T-helper 9 cell (primary cell): ENCODE measurements around the gene GOLGA6L26.
"Not testable (repeated sequence)": the region's sequence is repeated elsewhere in the genome, so short reads cannot be mapped to it uniquely, and the experiment has no call there.

Experiments used
- DNase-seq: peaks from one replicate; pipeline ENCODE4 v3.0.0-alpha.2; 2020
- total RNA-seq, 2 donors: gene quantifications; one replicate each; lab custom pipeline; 2026; lab: John Stamatoyannopoulos, UW

The GOLGA6L26 gene, protein sequence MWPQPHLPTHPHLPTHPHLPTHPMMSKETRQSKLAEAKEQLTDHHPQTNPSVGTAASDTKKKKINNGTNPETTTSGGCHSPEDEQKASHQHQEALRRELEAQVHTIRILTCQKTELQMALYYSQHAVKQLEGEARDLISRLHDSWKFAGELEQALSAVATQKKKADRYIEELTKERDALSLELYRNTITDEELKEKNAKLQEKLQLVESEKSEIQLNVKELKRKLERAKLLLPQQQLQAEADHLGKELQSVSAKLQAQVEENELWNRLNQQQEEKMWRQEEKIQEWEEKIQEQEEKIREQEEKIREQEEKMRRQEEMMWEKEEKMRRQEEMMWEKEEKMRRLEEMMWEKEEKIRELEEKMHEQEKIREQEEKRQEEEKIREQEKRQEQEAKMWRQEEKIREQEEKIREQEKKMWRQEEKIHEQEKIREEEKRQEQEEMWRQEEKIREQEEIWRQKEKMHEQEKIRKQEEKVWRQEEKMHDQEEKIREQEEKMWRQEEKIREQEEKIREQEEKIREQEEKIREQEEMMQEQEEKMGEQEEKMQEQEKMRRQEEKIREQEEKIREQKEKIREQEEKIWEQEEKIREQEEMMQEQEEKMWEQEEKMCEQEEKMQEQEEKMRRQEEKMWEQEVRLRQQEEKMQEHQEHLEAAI
- total RNA-seq, result 0 reads per million in 2 donors

DNA sequence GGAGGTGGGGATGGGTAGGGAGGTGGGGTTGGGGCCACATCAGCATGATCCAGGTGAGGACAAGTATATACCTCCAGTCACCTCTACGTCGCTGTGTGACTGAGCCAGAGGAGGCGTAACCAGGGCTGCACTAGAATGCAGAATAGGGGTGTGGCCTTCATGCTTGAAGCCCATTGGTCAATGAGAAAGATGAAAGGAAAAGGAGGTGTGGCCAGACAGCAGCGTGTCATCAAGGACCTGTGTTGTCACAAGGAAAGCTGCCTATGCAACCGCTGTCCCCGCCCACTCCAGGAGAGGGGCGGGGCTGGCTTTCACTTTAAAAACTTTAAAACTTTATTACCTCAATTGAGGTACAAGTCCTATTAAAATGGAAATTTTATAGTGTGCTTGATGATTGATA lies at the start of gene GOLGA6L26:
TSS of gene GOLGA6L26 (minus strand) at position 101 of the 400 bp plus-strand sequence. CDS start at position 40, 61 bp downstream.
- DNase-seq, result not testable (repeated sequence)

DNA sequence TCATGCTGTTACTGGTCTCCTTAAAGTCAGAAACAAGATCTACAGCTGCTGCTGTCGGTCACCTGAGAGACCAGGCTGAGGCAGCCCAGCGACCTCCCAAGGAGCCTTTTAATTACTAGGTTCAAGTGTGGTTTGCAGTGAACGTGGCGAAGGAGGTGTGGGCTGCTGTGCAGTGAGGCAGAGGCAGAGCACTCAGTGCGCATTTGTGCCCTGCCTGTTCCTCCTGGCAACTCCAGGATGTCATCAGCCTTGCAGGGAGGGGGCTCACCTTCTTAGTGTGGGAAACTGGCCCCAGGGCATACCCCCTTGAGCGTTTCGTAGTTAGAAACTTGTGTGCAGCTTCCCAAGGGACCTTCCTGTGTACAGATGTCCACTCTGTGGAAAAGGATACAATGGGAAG lies 47.2 kb upstream of the GOLGA6L26 start:
- DNase-seq, result not testable (repeated sequence)

- DNase-seq, result not testable (repeated sequence)
These were observed 46.7 kb upstream of the GOLGA6L26 start for GRCh38 chr15:23380700-23381099.

DNA sequence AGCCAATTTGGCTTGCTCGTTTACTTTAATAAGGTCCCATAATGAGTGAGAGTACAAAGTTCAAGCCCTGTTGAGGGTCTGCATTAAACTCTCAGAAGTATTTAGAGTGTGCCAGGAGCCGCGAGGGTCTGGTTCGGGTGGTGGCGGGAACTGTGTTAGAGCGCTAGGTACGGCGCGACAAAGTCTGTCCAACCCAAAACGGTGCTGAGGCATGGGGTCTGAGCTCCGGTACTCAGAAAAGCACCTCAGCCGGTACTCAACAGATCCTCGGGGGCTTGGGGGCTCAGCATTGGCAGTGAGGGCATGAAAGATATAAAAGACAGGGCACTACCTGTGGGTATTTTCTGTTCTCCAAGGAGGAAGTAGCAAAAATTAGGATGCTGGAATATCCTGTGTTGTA lies 45.0 kb upstream of the GOLGA6L26 start:
- not testable (repeated sequence) for DNase-seq

DNA sequence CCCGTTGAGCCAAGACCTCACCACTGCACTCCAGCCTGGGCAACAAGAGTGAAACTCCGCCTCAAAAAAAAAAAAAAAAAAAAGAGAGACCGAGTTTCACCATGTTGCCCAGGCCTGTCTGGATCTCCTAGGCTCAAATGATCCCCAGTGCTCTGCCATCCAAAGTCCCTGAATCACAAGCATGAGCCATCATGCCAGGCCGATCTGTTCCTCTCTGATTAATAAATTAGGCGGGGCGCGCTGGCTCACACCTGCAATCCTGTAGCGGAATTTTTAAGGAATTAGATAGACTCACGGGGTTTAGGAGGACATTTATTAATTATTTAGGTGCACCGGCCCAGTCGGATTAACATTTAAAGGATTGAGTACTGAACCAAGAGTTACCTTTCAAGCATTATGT lies 40.2 kb upstream of the GOLGA6L26 start:
- not testable (repeated sequence) for DNase-seq

DNA sequence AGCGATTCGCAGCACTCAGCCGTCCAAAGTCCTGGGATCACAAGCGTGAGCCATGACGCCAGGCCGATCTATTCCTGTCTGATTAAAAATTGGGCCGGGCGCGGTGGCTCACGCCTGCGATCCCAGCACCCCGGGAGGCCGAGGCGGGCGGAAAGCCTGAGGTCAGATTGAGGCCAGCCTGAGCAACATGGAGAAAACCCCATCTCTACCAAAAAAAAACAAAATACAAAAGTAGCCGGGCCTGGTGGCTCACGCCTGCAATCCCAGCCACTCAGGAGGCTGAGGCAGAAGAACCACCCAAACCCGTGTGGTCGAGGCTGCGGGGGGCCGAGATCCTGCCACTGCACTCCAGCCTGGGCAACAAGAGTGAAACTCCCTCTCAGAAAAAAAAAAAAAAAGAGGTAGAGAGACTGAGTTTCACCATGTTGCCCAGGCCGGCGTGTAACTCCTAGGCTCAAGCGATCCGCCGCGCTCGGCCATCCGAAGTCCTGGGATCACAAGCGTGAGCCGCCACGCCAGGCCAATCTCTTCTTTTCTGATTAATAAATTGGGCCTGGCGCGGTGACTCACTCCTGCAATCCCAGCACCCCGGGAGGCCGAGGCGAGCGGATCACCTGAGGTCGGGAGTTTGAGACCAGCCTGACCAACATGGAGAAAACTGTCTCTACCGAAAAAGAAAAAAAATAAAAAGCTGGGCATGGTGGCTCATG lies 39.0 kb upstream of the GOLGA6L26 start:
- DNase-seq, result not testable (repeated sequence)

DNA sequence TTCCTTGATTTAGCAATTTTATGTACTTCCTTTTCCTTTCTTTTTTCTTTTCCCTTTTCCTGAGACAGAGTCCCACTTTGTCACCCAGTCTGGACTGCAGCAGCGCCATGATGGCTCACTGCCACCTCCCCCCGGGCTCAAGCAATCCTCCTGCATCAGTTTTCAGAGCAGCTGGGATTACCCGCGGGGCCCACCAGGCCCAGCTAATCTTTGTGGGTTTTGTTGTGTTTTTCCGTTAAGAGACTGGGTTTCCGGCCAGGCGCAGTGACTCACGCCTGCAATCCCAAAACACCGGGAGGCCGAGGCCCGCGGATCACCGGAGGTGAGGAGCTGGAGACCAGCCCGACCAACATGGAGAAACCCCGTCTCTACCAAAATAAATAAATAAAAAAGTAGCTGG lies 38.3 kb upstream of the GOLGA6L26 start:
- no peak for DNase-seq

DNA sequence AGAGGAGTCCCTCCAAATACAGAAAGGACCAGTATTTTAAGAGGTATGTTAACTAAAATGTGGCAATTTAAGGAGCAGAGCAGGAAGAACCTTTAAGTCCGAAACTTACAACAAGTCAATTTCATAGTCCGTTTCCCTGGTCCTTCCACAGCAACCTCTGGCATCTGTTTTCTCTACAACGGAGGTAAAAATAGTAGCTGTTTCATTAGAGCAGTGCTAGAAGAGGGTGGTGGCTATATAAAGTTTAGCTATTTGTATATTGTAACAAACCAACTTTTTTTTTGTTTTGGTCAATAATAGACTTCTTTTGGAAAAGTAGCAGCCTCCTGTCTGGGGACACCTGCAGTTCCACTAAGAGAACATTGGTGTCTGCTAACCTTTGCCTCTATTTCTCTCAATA lies 37.9 kb upstream of the GOLGA6L26 start:
- not testable (repeated sequence) for DNase-seq

DNA sequence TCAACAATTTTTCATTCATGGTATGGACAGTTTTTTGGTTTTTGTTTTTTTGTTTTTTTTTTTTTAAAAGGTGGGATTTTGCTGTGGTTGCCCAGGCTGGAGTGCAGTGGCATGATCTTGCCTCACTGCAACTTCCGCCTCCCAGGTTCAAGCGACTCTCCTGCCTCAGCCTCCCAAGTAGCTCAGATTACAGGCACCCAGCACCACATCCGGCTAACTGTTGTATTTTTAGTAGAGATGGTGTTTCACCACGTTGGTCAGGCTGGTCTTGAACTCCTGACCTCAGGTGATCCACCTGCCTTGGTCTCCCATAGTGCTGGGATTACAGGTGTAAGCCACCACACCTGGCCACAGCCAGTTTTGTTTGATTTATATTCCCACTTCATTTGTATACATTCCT lies 37.1 kb upstream of the GOLGA6L26 start:
- DNase-seq, result not testable (repeated sequence)

GRCh38 chr15:23370578-23370977 lies 36.6 kb upstream of the GOLGA6L26 start:
- no peak for DNase-seq

DNA sequence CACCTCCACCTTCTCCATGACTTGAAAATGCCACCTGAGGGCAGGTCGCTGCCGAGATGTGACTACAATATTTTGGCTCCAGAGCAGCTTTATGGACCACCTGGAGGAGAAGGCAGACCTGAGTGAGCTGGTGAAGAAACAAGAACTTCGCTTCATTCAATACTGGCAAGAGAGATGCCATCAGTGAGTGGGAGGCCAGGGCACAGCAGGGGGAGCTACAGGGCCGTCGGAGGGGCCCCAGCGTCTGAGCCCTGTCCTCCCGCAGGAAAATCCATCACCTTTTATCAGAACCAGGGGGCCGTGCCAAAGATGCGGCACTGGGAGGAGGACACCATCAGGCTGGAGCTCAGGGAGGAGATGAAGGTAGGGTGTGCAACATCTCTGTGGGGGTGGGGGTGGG lies 30.3 kb upstream of the GOLGA6L26 start:
- not testable (repeated sequence) for DNase-seq

DNA sequence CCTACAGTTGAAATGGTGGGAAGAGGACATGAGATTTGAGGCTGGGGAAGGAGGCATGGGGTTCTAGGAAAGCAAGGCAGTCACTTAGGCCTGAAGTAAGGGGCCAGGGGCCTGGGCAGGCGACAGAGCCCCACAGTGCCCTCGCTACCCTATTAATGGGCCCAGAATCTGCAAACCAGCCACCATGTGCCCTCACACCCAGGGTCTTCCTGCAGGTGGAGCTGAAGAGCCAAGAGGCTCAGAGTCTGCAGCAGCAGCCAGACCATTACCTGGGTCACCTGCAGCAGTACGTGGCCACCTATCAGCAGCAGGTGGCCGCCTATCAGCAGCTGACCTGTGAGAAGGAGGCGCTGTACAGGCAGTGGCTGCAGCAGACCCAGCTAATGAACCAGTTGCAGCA lies 28.6 kb upstream of the GOLGA6L26 start:
- not testable (repeated sequence) for DNase-seq

DNA sequence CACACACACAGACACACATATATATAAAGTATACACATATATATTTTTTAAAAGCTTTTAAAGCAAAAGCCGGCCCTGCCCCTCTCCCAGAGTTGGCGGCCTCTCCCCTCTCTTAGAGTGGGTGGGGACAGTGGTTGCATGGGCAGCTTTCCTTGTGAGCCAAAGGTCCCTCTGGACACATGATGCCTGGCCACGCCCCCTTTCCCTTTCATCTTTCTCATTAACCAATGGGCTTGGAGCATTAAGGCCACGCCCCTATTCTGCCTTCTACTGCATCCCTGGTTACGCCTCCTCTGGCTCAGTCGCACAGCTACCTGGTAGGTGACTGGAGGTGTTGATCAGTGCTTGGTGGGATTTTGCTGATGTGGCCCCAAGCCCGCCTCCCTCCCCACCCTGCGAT lies 20.5 kb upstream of the GOLGA6L26 start, which contains the start of gene GOLGA8S:
TSS of gene GOLGA8S (plus strand) at position 301 of the 400 bp plus-strand sequence. CDS start at position 363, 62 bp downstream.
- DNase-seq, result not testable (repeated sequence)

- not testable (repeated sequence) for DNase-seq
These were observed 22.8 kb downstream of the GOLGA6L26 start for GRCh38 chr15:23311233-23311632.

DNA sequence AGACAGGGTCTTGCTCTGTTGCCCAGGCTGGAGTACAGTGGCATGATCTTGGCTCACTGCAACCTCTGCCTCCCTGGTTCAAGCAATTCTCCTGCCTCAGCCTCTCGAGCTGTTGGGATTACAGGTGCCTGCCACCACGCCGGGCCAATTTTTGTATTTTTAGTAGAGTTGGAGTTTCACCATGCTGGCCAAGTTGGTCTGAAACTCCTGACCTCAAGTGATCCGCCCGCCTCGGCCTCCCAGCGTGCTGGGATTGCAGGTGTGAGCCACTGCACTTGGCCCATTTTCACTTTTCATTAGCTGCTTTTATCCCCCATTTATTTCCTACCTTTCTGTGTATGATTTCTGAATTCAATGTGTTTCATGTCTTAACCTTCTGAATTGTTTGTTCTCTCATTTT lies 28.1 kb downstream of the GOLGA6L26 start:
- DNase-seq, result not testable (repeated sequence)

GRCh38 chr15:23304805-23305204 lies 29.2 kb downstream of the GOLGA6L26 start:
- not testable (repeated sequence) for DNase-seq

DNA sequence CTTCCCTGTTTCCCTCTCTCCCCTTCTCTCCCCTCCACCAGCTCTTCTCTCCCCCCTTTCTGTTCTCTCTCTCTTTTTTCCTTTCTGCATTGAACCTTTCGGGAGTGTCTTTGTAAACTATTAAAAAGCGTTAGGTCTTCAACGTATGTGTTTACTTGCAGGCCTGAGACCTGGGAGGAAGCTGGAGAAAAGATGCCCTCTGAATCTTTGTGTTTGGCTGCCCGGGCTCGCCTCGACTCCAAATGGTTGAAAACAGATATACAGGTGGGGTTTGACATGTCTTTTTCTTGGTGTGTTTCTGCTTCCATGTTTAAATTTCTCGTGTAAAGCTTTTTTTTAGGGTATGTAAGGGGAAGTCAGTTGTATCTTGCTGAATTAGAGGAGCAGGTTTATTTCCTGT lies 29.7 kb downstream of the GOLGA6L26 start:
- not testable (repeated sequence) for DNase-seq

- peak; percentile 19 for DNase-seq
These were observed 30.3 kb downstream of the GOLGA6L26 start for GRCh38 chr15:23303654-23304053.

DNA sequence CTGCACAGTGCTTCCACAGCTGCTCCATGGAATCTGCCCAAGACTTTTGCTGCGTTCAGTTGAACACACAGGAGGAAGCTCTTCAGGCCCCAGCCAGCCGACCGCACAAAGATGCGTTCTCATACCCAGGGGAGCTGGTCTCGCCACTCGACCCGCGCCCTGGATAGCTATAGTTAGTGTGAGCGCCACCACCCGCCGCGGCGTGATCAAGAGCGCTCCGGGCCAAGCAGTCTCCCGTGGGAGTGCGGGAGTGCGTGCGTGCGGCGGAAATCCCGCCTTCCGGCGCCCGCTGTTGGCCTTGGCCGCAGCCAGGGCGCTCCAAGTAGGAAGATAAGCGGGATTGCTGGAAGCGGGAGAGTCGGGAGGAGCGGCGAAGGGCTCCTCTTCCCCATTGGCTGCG lies 30.8 kb downstream of the GOLGA6L26 start:
- not testable (repeated sequence) for DNase-seq
